Spleen (tissue), 11 donors: ENCODE data around the gene DISC1. TPM values are rescaled to one million over a fixed set of nuclear protein-coding genes. Genes with fewer than 3 reads are reported as not detected.
"Not testable (repeated sequence)": the region's sequence is repeated elsewhere in the genome, so short reads cannot be mapped to it uniquely, and the experiment has no call there.

ENCODE experiments used
- DNase-seq: peaks from one replicate; pipeline ENCODE4 v3.0.0-alpha.2; 2020
- H3K27ac ChIP-seq, 8 donors: fragments of 200-600 bp; sonication (generic) in 7 of 8; 1 replicate in 4 of 8; 2 replicates in 4 of 8; pipeline versions ENCODE4 v1.5.0 to v1.8.0; 2016 to 2021; ENCODE audit warnings: inconsistent platforms in 4 of 8, mild to moderate bottlenecking in 4 of 8, moderate library complexity in 1 of 8
- H3K27me3 ChIP-seq, 7 donors: fragments of 200-600 bp; sonication (generic) in 6 of 7; replicated peaks in 1 of 7; 1 replicate in 4 of 7; 2 replicates in 3 of 7; pipeline versions ENCODE4 v1.5.0 to v1.8.0; 2016 to 2021; ENCODE audit warnings: inconsistent platforms in 3 of 7, mild to moderate bottlenecking in 1 of 7
- H3K36me3 ChIP-seq, 6 donors: fragments of 200-600 bp; sonication (generic) in 5 of 6; 1 replicate in 4 of 6; 2 replicates in 2 of 6; pipeline versions ENCODE4 v1.5.0 to v1.8.0; 2016 to 2021; ENCODE audit warnings: inconsistent platforms in 2 of 6
- H3K4me1 ChIP-seq, 6 donors: fragments of 200-600 bp; sonication (generic) in 5 of 6; 1 replicate in 3 of 6; 2 replicates in 3 of 6; pipeline versions ENCODE4 v1.5.0 to v1.8.0; 2016 to 2021; ENCODE audit warnings: inconsistent platforms in 3 of 6
- H3K4me3 ChIP-seq, 8 donors: fragments of 200-600 bp; sonication (generic) in 7 of 8; 1 replicate in 4 of 8; 2 replicates in 4 of 8; pipeline versions ENCODE4 v1.5.0 to v1.8.0; 2016 to 2021; ENCODE audit warnings: inconsistent platforms in 4 of 8, mild to moderate bottlenecking in 4 of 8, moderate library complexity in 2 of 8
- H3K9me3 ChIP-seq, 8 donors: fragments of 200-600 bp; sonication (generic) in 7 of 8; 1 replicate in 4 of 8; 2 replicates in 4 of 8; pipeline versions ENCODE4 v1.5.0 to v1.8.0; 2016 to 2021; ENCODE audit warnings: inconsistent platforms in 4 of 8
- CTCF ChIP-seq, 11 experiments: fragments of 200-600 bp in 7 of 11; fragments of 450-650 bp in 4 of 11; sonication (generic) in 4 of 11; IDR thresholded peaks in 8 of 11; conservative IDR thresholded peaks in 3 of 11; 1 replicate in 7 of 11; 2 replicates in 4 of 11; pipeline versions ENCODE4 v1.4.0 to v1.8.0; 2016 to 2021; ENCODE audit warnings: antibody characterized with exemption in 11 of 11, inconsistent platforms in 4 of 11, mild to moderate bottlenecking in 1 of 11
- POLR2A ChIP-seq, 3 donors: fragments of 450-650 bp; IDR thresholded peaks; one replicate each; pipeline ENCODE4 v1.5.1; 2017; ENCODE audit warnings: antibody characterized with exemption in 3 of 3, mild to moderate bottlenecking in 1 of 3
- POLR2AphosphoS5 ChIP-seq, 3 donors: sonication (generic); formaldehyde crosslinking; IDR thresholded peaks; one replicate each; pipeline ENCODE4 v1.5.1; 2017; ENCODE audit warnings: antibody characterized with exemption in 3 of 3
- WGBS, 5 donors: extraction: QIAGEN DNeasy Blood & Tissue Kit in 3 of 5; methylation state at CpG; one replicate each; pipeline versions ENCODE4 v1.1.5 to v1.1.7; 2013 to 2018; 5-methylcytosine and 5-hydroxymethylcytosine counted together
- intact Hi-C: fragments of 100-400 bp; cut with DNase I; formaldehyde crosslinking; loops from one replicate; pipeline ENCODE4 v1.15.0; 2023; ENCODE audit warnings: low total_unique reads
- polyA plus RNA-seq, 3 donors: library from polyadenylated mRNA; stranded (reverse); fragments of 200-250 nt; gene quantifications; one replicate each; pipeline ENCODE4 v1.2.1, GENCODE V29; 2013
- total RNA-seq, 7 donors: library from RNA; depleted of rRNA in 3 of 7; stranded (reverse); fragments of >200 nt in 3 of 7; fragmentation: NEBNext Ultra II Directional in 4 of 7; extraction: Animal tissue kit (Norgen Biotek cat#: 25700) in 4 of 7; gene quantifications; one replicate each; pipeline versions ENCODE4 v1.1.0 to v1.2.1, GENCODE V29; 2016 to 2021
- donor health status: healthy with polysubstance abuse.
- donor health status: DM: no; HTN: no; CAD: no; lungs with moderate emphysema.
- donor health status: DM: no; HTN: no; CAD: no.
- donor health status: Bipolar disorder and iron deficiency.
- donor health status: healthy.
- donor health status: DM: no; HTN: no; CAD: no.
- donor health status: DM: yes; HTN: yes; CAD: no.

The DISC1 gene
- total and polyA plus RNA-seq, 10 donors: 0.89 to 36.4 (median 24.2) TPM

DNA sequence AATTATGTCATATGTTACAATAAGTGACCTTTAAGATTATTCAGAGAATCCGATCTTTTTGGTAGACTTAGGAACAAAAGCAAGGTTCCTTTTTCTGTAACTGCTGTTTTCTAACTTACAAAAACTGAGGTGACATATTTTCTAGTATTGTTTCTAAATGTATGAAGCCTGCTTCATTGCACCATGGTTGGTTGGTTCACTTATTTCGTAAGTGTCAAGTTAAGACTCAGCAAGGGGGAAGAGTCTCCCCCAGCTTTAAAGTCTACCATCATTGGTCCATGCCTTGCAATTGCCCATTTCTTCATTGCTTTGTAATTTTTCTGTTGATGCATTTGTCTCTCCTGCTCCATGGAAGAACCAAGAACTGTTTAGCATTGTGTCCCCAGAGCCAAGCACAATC is 136.9 kb downstream of the DISC1 start:
- peaks cover 0 to 18% (median 0%) of the 10 kb centered on the region in 6 donors for H3K36me3 ChIP-seq
- TF ChIP-seq CTCF (IDR thresholded peaks at IDR 0.05 in 8 of 11, conservative IDR thresholded peaks at IDR 0.05 in 3 of 11): no peak
- no peak for TF ChIP-seq POLR2A (IDR thresholded peaks at IDR 0.05)
- no peak for TF ChIP-seq POLR2AphosphoS5 (IDR thresholded peaks at IDR 0.05)
- no peaks in the 10 kb centered on the region for H3K9me3 ChIP-seq
- H3K4me1 ChIP-seq: peaks cover 0 to 18% (median 0%) of the 10 kb centered on the region in 6 donors
- peak overlapping the region in 1 of 8 donors; percentile 16 for H3K27ac ChIP-seq
- no peak for DNase-seq
- intact Hi-C loops: no loop called here
- WGBS, 5 donors: 58 to 85% (median 74%) methylated on average over 2 of the region's 2 CpGs
- H3K27me3 ChIP-seq: no peaks in the 10 kb centered on the region
- no peak overlapping the region for H3K4me3 ChIP-seq

DNA sequence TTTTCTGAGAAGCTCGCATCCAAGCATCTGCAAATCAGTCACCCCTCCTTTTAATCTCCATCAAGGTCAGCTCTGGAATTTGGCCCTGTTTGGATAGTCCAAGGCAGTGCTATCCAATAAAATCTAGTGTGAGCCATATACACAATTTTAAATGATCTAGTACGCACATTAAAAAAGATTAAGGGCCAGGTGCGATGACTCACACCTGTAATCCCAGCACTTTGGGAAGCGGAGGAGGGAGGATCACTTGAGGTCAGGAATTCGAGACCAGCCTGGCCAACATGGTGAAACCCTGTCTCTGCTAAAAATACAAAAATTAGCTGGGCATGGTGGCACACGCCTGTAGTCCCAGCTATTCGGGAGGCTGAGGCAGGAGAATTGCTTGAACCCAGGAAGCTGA is 139.2 kb downstream of the DISC1 start:
- H3K9me3 ChIP-seq, H3K27ac ChIP-seq, DNase-seq, H3K27me3 ChIP-seq, H3K4me3 ChIP-seq, intact Hi-C loops: not testable (repeated sequence)
- WGBS, 5 donors: 83 to 93% (median 89%) methylated on average over 7 of the region's 7 CpGs
- Histone ChIP-seq H3K4me1 (peaks cover 0 to 18% (median 0%) of the 10 kb centered on the region in 6 donors), H3K36me3 (peaks cover 0 to 39% (median 2%) of the 10 kb centered on the region in 6 donors)

- Histone ChIP-seq H3K4me1 (peaks cover 0 to 11% (median 0%) of the 10 kb centered on the region in 6 donors), H3K4me3 (no peak overlapping the region), H3K27me3 (no peaks in the 10 kb centered on the region), H3K9me3 (no peaks in the 10 kb centered on the region), H3K27ac (no peak overlapping the region), H3K36me3 (peaks cover 0 to 56% (median 9%) of the 10 kb centered on the region in 6 donors)
- no peak for DNase-seq
- intact Hi-C loops: no loop called here
- 88 to 99% (median 93%) methylated on average over 4 of the region's 4 CpGs for WGBS, 5 donors
- TF ChIP-seq POLR2A (IDR thresholded peaks at IDR 0.05) (no peak), CTCF (IDR thresholded peaks at IDR 0.05 in 8 of 11, conservative IDR thresholded peaks at IDR 0.05 in 3 of 11) (no peak), POLR2AphosphoS5 (IDR thresholded peaks at IDR 0.05) (no peak)
These were observed 140.9 kb downstream of the DISC1 start for GRCh38 chr1:231767471-231767870.

- intact Hi-C loops: no loop called here
- no peak overlapping the region for H3K27ac ChIP-seq
- no peak overlapping the region for H3K4me3 ChIP-seq
- no peak for DNase-seq
- no peak for TF ChIP-seq CTCF (IDR thresholded peaks at IDR 0.05 in 8 of 11, conservative IDR thresholded peaks at IDR 0.05 in 3 of 11)
- TF ChIP-seq POLR2A (IDR thresholded peaks at IDR 0.05): no peak
- 60 to 85% (median 71%) methylated on average over 1 of the region's 1 CpG for WGBS, 5 donors
- no peaks in the 10 kb centered on the region for H3K9me3 ChIP-seq
- H3K27me3 ChIP-seq: no peaks in the 10 kb centered on the region
- peaks cover 0 to 5% (median 0%) of the 10 kb centered on the region in 6 donors for H3K4me1 ChIP-seq
- H3K36me3 ChIP-seq: peaks cover 0 to 61% (median 9%) of the 10 kb centered on the region in 6 donors
These were observed 141.8 kb downstream of the DISC1 start for GRCh38 chr1:231768416-231768815.
